H1 (cell line): ENCODE results near the gene KCTD2. TPM values are rescaled to one million over a fixed set of nuclear protein-coding genes. Genes with fewer than 3 reads are reported as not detected.

Source experiments
- CTCF ChIA-PET: fragments of 300-600 bp; sonication (Branson Sonifier 250); formaldehyde crosslinking; loops from one replicate; lab custom pipeline; 2021; ENCODE audit not compliant: partially characterized antibody; lab: Charles Lee
- POLR2A ChIA-PET: fragments of 300-600 bp; sonication (Branson Sonifier 250); formaldehyde crosslinking; loops from one replicate; lab custom pipeline; 2021; ENCODE audit warnings: inconsistent platforms; ENCODE audit not compliant: partially characterized antibody; lab: Charles Lee
- DNase-seq, 2 experiments: peaks; one replicate each; pipeline versions ENCODE4 v3.0.0 to v3.0.0-alpha.2; 2010 to 2022; ENCODE audit warnings: low spot score in 2 of 2, low read depth in 1 of 2, mixed read lengths in 1 of 2
- FAIRE-seq: peaks from 2 replicates; lab custom pipeline; 2011; peaks lifted over from hg19 to GRCh38; lab: Jason Lieb, UNC
- H2AFZ ChIP-seq: 2 replicates; pipeline ENCODE4 v1.8.1; 2012; ENCODE audit warnings: low read length, inconsistent platforms
- H2AK5ac ChIP-seq: 2 replicates; pipeline ENCODE4 v1.6.1; 2013; ENCODE audit warnings: low read depth, low read length
- H2BK120ac ChIP-seq: replicated peaks from 2 replicates; pipeline ENCODE3; 2013; ENCODE audit warnings: low read depth, low read length, inconsistent platforms
- H2BK12ac ChIP-seq: 2 replicates; pipeline ENCODE4 v1.6.1; 2013; ENCODE audit warnings: low read depth, low read length
- H2BK15ac ChIP-seq: 2 replicates; pipeline ENCODE4 v1.6.1; 2013; ENCODE audit warnings: low read length
- H2BK20ac ChIP-seq: 2 replicates; pipeline ENCODE4 v1.6.1; 2013; ENCODE audit warnings: low read length
- H2BK5ac ChIP-seq: 2 replicates; pipeline ENCODE4 v1.6.1; 2013; ENCODE audit warnings: low read depth, low read length
- H3K14ac ChIP-seq: 2 replicates; pipeline ENCODE4 v1.6.1; 2013; ENCODE audit warnings: inconsistent platforms; ENCODE audit not compliant: insufficient read length
- H3K18ac ChIP-seq: 2 replicates; pipeline ENCODE4 v1.6.1; 2013; ENCODE audit warnings: low read length; ENCODE audit errors: extremely low read depth
- H3K23ac ChIP-seq: 2 replicates; pipeline ENCODE4 v1.6.1; 2013; ENCODE audit warnings: inconsistent platforms; ENCODE audit not compliant: insufficient read length
- H3K23me2 ChIP-seq: 2 replicates; pipeline ENCODE4 v1.6.1; 2013; ENCODE audit warnings: low read depth, low read length
- H3K27ac ChIP-seq: 2 replicates; pipeline ENCODE4 v1.6.1; 2011; ENCODE audit warnings: low read depth, low read length, inconsistent platforms
- H3K27me3 ChIP-seq, 4 experiments: replicated peaks in 1 of 4; 1 replicate in 1 of 4; 2 replicates in 3 of 4; pipeline versions ENCODE4 v1.6.1 to v1.8.1; 2011 to 2013; ENCODE audit warnings: low read length in 3 of 4, mild to moderate bottlenecking in 3 of 4, inconsistent platforms in 2 of 4, mixed read lengths in 2 of 4, moderate library complexity in 1 of 4; ENCODE audit not compliant: control insufficient read depth in 3 of 4, insufficient read depth in 3 of 4; ENCODE audit errors: extremely low read depth in 1 of 4
- H3K36me3 ChIP-seq, 4 experiments: 2 replicates each; pipeline versions ENCODE4 v1.6.1 to v1.8.1; 2011 to 2013; ENCODE audit warnings: mild to moderate bottlenecking in 4 of 4, low read length in 3 of 4, moderate library complexity in 2 of 4, control low read depth in 1 of 4, inconsistent platforms in 1 of 4; ENCODE audit not compliant: insufficient read depth in 4 of 4, control insufficient read depth in 2 of 4
- H3K4ac ChIP-seq: replicated peaks from 2 replicates; pipeline ENCODE3; 2013; ENCODE audit warnings: low read length, low read depth, mixed read lengths, inconsistent platforms; ENCODE audit not compliant: insufficient read length
- H3K4me1 ChIP-seq, 4 experiments: replicated peaks in 1 of 4; 1 replicate in 1 of 4; 2 replicates in 3 of 4; pipeline versions ENCODE4 v1.6.1 to v1.8.1; 2011 to 2013; ENCODE audit warnings: low read length in 3 of 4, inconsistent platforms in 2 of 4, mixed read lengths in 1 of 4; ENCODE audit not compliant: insufficient read depth in 4 of 4, control insufficient read depth in 3 of 4
- H3K4me2 ChIP-seq, 2 experiments: 2 replicates each; pipeline versions ENCODE4 v1.6.1 to v1.8.1; 2011 to 2013; ENCODE audit warnings: low read depth in 2 of 2, low read length in 2 of 2, control low read depth in 1 of 2, inconsistent platforms in 1 of 2, mild to moderate bottlenecking in 1 of 2; ENCODE audit not compliant: insufficient read depth in 1 of 2
- H3K4me3 ChIP-seq, 4 experiments: fragments of 200-600, 300-600 bp in 1 of 4; sonication (generic), shearing (Covaris generic), sonication (Bioruptor Twin) in 1 of 4; 2 replicates each; pipeline versions ENCODE4 v1.5.1 to v1.8.1; 2011 to 2016; ENCODE audit warnings: low read length in 4 of 4, low read depth in 3 of 4, control low read depth in 2 of 4, inconsistent platforms in 2 of 4, mild to moderate bottlenecking in 2 of 4, mixed read lengths in 1 of 4, moderate library complexity in 1 of 4; ENCODE audit not compliant: insufficient read depth in 2 of 4; ENCODE audit errors: extremely low read depth in 1 of 4
- H3K56ac ChIP-seq: replicated peaks from 2 replicates; pipeline ENCODE3; 2013; ENCODE audit warnings: low read depth, mild to moderate bottlenecking, mixed read lengths, low read length, inconsistent platforms; ENCODE audit not compliant: insufficient read length
- H3K79me1 ChIP-seq: 2 replicates; pipeline ENCODE4 v1.6.1; 2013; ENCODE audit warnings: low read depth, low read length, control low read depth
- H3K79me2 ChIP-seq, 2 experiments: 2 replicates each; pipeline versions ENCODE4 v1.6.1 to v1.8.1; 2012 to 2013; ENCODE audit warnings: low read length in 2 of 2, mild to moderate bottlenecking in 2 of 2, inconsistent platforms in 1 of 2; ENCODE audit not compliant: insufficient read depth in 2 of 2, control insufficient read depth in 1 of 2
- H3K9ac ChIP-seq, 4 experiments: replicated peaks in 1 of 4; 1 replicate in 1 of 4; 2 replicates in 3 of 4; pipeline versions ENCODE4 v1.6.1 to v1.8.1; 2011 to 2013; ENCODE audit warnings: low read depth in 3 of 4, low read length in 3 of 4, control low read depth in 2 of 4, mild to moderate bottlenecking in 2 of 4, moderate library complexity in 2 of 4, inconsistent platforms in 1 of 4; ENCODE audit errors: extremely low read depth in 1 of 4
- H3K9me3 ChIP-seq, 2 experiments: 2 replicates each; pipeline versions ENCODE4 v1.6.1 to v1.8.1; 2012 to 2013; ENCODE audit warnings: mild to moderate bottlenecking in 2 of 2, moderate library complexity in 2 of 2, control low read depth in 1 of 2, inconsistent platforms in 1 of 2, low read depth in 1 of 2, low read length in 1 of 2, mixed read lengths in 1 of 2; ENCODE audit not compliant: insufficient read depth in 2 of 2
- H4K20me1 ChIP-seq, 2 experiments: replicated peaks in 1 of 2; 2 replicates each; pipeline versions ENCODE3 to v1.8.1; 2011 to 2013; ENCODE audit warnings: inconsistent platforms in 2 of 2, low read length in 2 of 2, mild to moderate bottlenecking in 1 of 2; ENCODE audit not compliant: insufficient read depth in 2 of 2, control insufficient read depth in 1 of 2
- H4K5ac ChIP-seq: 2 replicates; pipeline ENCODE4 v1.6.1; 2013; ENCODE audit warnings: low read length, low read depth, mixed read lengths, inconsistent platforms; ENCODE audit not compliant: insufficient read length
- H4K8ac ChIP-seq: 2 replicates; pipeline ENCODE4 v1.8.0; 2013; ENCODE audit warnings: mild to moderate bottlenecking, moderate library complexity, low read length, inconsistent platforms; ENCODE audit not compliant: insufficient read depth; ENCODE audit errors: extremely low read depth
- H4K91ac ChIP-seq: replicated peaks from 2 replicates; pipeline ENCODE3; 2013; ENCODE audit warnings: low read length, mixed read lengths, inconsistent platforms; ENCODE audit not compliant: insufficient read length
- BRCA1 ChIP-seq: IDR thresholded peaks from 2 replicates; pipeline ENCODE4 v1.6.1; 2012; ENCODE audit warnings: low read depth, low read length, improper control_type of control experiment
- EGR1 ChIP-seq: IDR thresholded peaks from 2 replicates; pipeline ENCODE4 v1.6.1; 2011; ENCODE audit warnings: low read depth, low read length, borderline replicate concordance
- MAX ChIP-seq: IDR thresholded peaks from 2 replicates; pipeline ENCODE4 v1.6.1; 2012; ENCODE audit warnings: inconsistent platforms
- NRF1 ChIP-seq: IDR thresholded peaks from 2 replicates; pipeline ENCODE4 v1.6.1; 2011; ENCODE audit warnings: mild to moderate bottlenecking, low read depth, low read length, improper control_type of control experiment
- PHF8 ChIP-seq: fragments of 200-600 bp; sonication (generic); conservative IDR thresholded peaks from 2 replicates; pipeline ENCODE4 v1.7.1; 2012; ENCODE audit warnings: low read depth, mild to moderate bottlenecking, inconsistent platforms, low read length, moderate library complexity
- POLR2A ChIP-seq, 2 experiments: IDR thresholded peaks; 1 replicate in 1 of 2; 2 replicates in 1 of 2; pipeline ENCODE4 v1.6.1; 2011; ENCODE audit warnings: low read depth in 2 of 2, low read length in 2 of 2, mild to moderate bottlenecking in 2 of 2; ENCODE audit errors: control extremely low read depth in 1 of 2
- SAP30 ChIP-seq: fragments of 300-600 bp; sonication (generic); IDR thresholded peaks from 2 replicates; pipeline ENCODE4 v1.7.1; 2012; ENCODE audit warnings: low read length, moderate library complexity, mild to moderate bottlenecking, inconsistent platforms; ENCODE audit not compliant: insufficient read depth, insufficient replicate concordance
- SIN3A ChIP-seq, 2 experiments: IDR thresholded peaks in 1 of 2; conservative IDR thresholded peaks in 1 of 2; 2 replicates each; pipeline ENCODE4 v1.6.1; 2011 to 2012; ENCODE audit warnings: low read length in 2 of 2, improper control_type of control experiment in 1 of 2, low read depth in 1 of 2, mild to moderate bottlenecking in 1 of 2
- WGBS, 2 experiments: shearing (Covaris generic) in 1 of 2; methylation state at CpG; one replicate each; pipeline versions ENCODE4 v1.1.6 to v1.1.7; 2013 to 2015; ENCODE audit warnings: low lambda C conversion rate in 2 of 2, mixed read lengths in 2 of 2, inconsistent platforms in 1 of 2, low coverage in 1 of 2, missing lambda C conversion rate in 1 of 2; ENCODE audit not compliant: insufficient replicate concordance in 2 of 2, insufficient coverage in 1 of 2, insufficient read length in 1 of 2; ENCODE audit errors: extremely low coverage in 1 of 2, missing lambda C conversion rate in 1 of 2; 5-methylcytosine and 5-hydroxymethylcytosine counted together
- polyA plus RNA-seq, 7 experiments: library from polyadenylated mRNA; depleted of rRNA in 3 of 7; stranded (reverse) in 5 of 7; unstranded in 2 of 7; fragments of >200 nt in 5 of 7; fragments of 200-250 nt in 2 of 7; gene quantifications; 1 replicate in 5 of 7; 2 replicates in 1 of 7; 4 replicates in 1 of 7; pipeline versions ENCODE4 v1.2.1 to v1.2.3, GENCODE V29; 2011 to 2013; ENCODE audit warnings: missing spikeins in 2 of 7, mixed read lengths in 2 of 7
- total RNA-seq: library from RNA; stranded (reverse); fragmentation: NEBNext Ultra II Directional; extraction: Animal tissue kit (Norgen Biotek cat#: 25700); gene quantifications from 2 replicates; pipeline ENCODE4 v1.2.1, GENCODE V29; 2021
- TF ChIP-seq, protein P1 (sequence below): IDR thresholded peaks from 2 replicates; pipeline ENCODE4 v1.6.1; 2012; ENCODE audit warnings: inconsistent platforms

The KCTD2 gene
- total and polyA plus RNA-seq, 2 of the 8 experiments (the other 6 are each of a cell fraction or from before 2014, with no cell fraction given): 33.7 to 36.8 TPM

DNA sequence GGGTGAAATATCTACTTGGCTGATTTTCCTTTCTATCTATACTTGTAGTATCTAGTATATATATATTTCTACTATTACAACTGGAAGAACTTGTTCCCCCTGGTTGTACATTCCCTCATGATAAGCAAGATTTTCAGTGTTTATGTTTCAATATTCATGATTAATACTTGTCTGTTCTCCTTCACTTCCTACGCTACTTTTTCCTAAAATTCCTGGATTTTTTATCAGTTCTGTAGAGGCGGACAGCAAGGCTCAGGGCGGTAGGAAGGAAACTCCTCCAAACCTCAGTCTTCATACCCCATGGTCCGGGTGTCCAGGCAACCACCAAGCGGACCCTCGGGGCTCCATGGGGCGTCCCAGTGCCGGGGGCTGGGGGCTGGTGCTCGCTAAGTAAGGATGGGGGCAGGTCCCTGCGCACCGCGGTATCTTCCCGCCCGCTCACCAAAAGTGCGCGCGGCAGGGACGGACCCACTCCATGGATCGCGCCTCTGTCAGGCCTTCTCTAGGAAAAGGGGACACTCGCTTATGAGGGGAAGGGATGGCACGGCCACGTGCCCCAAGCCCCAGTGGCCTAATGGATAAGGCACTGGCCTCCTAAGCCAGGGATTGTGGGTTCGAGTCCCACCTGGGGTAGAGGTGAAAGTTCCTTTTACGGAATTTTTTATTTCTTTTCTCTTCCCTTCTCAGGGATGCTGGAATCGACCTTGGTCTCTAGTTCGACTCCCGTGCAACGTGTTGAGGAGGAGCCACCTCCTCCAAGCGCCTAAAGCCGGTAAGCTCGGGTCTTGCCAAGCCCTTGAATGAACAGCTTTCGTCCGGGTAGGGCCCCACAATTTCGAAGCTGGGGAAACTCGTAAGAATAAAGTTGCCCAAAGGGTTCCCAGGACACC lies 13.4 kb upstream of the KCTD2 start:
- peak; percentile 76 for FAIRE-seq
- peaks cover 6 to 8% of the 10 kb centered on the region in 2 experiments for H3K9me3 ChIP-seq
- H2BK5ac ChIP-seq: no peak overlapping the region
- TF ChIP-seq MAX (peak; percentile 95), BRCA1 (no peak), POLR2A (IDR thresholded peaks at IDR 0.05; ENCODE audit: control extremely low read depth in 1 of 2, low read depth in 2 of 2, low read length in 2 of 2) (no peak), SIN3A (conservative IDR thresholded peaks at IDR 0.05 in 1 of 2, IDR thresholded peaks at IDR 0.05 in 1 of 2; ENCODE audit: low read depth in 1 of 2, low read length in 2 of 2) (peak in 1 of 2 experiments; percentile 59; a peak in 1 of 4 replicates), NRF1 (peak; percentile 44; the same call in 1 of the 2 replicates), PHF8 (peak; percentile 11; the same call in 1 of the 2 replicates), EGR1 (0 out of 2 replicates have a peak, but pooled peaks have one; percentile 43), SAP30 (no peak)
- TF ChIP-seq, protein P1, sequence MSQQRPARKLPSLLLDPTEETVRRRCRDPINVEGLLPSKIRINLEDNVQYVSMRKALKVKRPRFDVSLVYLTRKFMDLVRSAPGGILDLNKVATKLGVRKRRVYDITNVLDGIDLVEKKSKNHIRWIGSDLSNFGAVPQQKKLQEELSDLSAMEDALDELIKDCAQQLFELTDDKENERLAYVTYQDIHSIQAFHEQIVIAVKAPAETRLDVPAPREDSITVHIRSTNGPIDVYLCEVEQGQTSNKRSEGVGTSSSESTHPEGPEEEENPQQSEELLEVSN: peak; percentile 59

More for the DNA sequence above, 13.4 kb upstream of the KCTD2 start:
- H3K23me2 ChIP-seq: no peaks in the 10 kb centered on the region
- H4K5ac ChIP-seq: no peak overlapping the region
- peak overlapping the region; percentile 65 for H3K18ac ChIP-seq
- H4K8ac ChIP-seq: peak overlapping the region; percentile 85; the same call in 1 of the 2 replicates
- ChIA-PET CTCF (interaction anchor here (0.9 to 3.4 kb wide), 9 partner anchors 8 to 75 kb away, joined by 3 to 28 read pairs (median 7); partner anchors contain the start of gene MRPL58), POLR2A (interaction anchor here (0.8 to 3.7 kb wide), 9 partner anchors 9 to 156 kb away, joined by 3 to 63 read pairs (median 4); partner anchors contain the start of gene MRPL58)
- peak overlapping the region; percentile 93 for H2AFZ ChIP-seq
- WGBS, 2 experiments: 1% methylated on average over 35 of the region's 36 CpGs; no CpG with 5 or more reads in 1 of the 2 experiments
- peak overlapping the region; percentile 82 to 98 (median 95) for H3K4me3 ChIP-seq
- peaks cover 0 to 5% (median 2%) of the 10 kb centered on the region in 4 experiments; a peak in 2 of 8 replicates for H3K36me3 ChIP-seq
- peak overlapping the region; percentile 42 to 72 for H3K4me2 ChIP-seq
- no peaks in the 10 kb centered on the region for H4K20me1 ChIP-seq
- peak overlapping the region; percentile 44 to 97 (median 95); a peak in 6 of 7 replicates for H3K9ac ChIP-seq
- peak; percentile 87 to 100 for DNase-seq
- H3K14ac ChIP-seq: no peak overlapping the region
- H3K79me2 ChIP-seq: no peaks in the 10 kb centered on the region
- no peak overlapping the region for H3K23ac ChIP-seq
- H2BK12ac ChIP-seq: no peak overlapping the region
- peaks cover 3 to 10% (median 7%) of the 10 kb centered on the region in 4 experiments; a peak in 5 of 7 replicates for H3K4me1 ChIP-seq
- no peak overlapping the region for H2BK120ac ChIP-seq
- no peak overlapping the region for H2BK20ac ChIP-seq
- peak overlapping the region; percentile 61 for H3K4ac ChIP-seq
- peak overlapping the region; percentile 42 for H3K56ac ChIP-seq
- peak overlapping the region; percentile 34 for H4K91ac ChIP-seq
- H2AK5ac ChIP-seq: no peak overlapping the region
- H3K27ac ChIP-seq: peak overlapping the region; percentile 41; the same call in 1 of the 2 replicates
- H2BK15ac ChIP-seq: no peak overlapping the region; the same call in 1 of the 2 replicates
- no peaks in the 10 kb centered on the region for H3K27me3 ChIP-seq
- H3K79me1 ChIP-seq: no peaks in the 10 kb centered on the region
